GM19438 (cell line): Measurements from ENCODE around the gene MARCO.
"Not testable (repeated sequence)": the region's sequence is repeated elsewhere in the genome, so short reads cannot be mapped to it uniquely, and the experiment has no call there.

Source experiments
- ATAC-seq: cut with Tn5 transposase; IDR thresholded peaks from one replicate; pipeline ENCODE4 v1.9.1; 2021; ENCODE audit warnings: low read depth; ENCODE audit not compliant: unreplicated experiment

Gene MARCO

DNA sequence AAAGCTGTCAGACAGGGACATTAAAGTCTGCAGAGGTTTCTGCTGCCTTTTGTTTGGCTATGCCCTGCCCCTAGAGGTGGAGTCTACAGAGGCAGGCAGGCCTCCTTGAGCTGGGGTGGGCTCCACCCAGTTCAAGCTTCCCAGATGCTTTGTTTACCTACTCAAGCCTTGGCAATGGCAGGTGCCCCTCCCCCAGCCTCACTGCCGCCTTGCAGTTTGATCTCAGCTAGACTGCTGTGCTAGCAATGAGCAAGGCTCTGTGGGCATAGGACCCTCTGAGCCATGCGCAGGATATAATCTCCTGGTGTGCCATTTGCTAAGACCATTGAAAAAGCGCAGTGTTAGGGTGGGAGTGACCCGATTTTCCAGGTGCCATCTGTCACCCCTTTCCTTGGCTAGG lies 61.9 kb downstream of the MARCO start:
- not testable (repeated sequence) for ATAC-seq

GRCh38 chr2:119004602-119005001 lies 62.6 kb downstream of the MARCO start:
- ATAC-seq, result no peak

DNA sequence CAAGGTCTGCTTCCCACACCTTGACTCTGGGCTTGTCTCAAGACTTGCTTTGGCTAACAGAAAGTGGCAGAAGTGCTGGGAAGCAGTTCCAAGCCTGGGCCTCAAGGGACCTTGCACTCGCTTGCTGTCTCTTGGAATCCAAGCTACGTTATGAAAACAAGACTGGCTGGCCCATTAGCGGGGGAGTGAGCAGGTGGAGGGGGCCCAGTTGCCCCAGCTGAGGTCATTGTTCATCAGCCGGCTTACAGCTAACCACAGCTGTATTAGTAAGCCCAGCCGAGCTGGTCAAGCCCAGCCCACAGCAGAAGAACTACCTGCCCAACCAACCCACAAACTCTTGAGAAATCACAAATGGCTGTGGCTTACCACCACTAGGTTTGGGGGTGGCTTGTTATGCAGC lies 63.1 kb downstream of the MARCO start:
- ATAC-seq, result no peak

GRCh38 chr2:119005555-119005954 lies 63.6 kb downstream of the MARCO start:
- ATAC-seq, result no peak

DNA sequence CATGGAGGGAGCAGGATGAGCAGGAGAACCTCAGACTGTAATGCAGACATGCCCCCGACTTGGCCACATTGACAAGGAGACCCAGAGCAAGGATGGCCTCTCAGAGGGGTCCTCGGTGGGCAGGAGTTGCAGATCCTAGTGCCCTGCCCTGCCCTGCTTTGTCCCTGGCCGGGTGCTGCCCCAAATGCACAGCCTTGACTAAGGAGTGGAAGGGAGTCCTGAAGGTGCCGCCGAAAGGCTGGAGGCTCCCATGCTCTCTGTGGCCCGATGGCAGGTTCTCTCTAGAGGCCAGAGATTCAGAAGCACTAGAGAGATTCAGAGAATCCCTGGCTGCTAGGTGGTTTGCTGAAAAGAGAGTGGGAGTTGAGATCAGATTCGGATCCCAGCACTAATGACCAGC lies 64.4 kb downstream of the MARCO start:
- no peak for ATAC-seq

DNA sequence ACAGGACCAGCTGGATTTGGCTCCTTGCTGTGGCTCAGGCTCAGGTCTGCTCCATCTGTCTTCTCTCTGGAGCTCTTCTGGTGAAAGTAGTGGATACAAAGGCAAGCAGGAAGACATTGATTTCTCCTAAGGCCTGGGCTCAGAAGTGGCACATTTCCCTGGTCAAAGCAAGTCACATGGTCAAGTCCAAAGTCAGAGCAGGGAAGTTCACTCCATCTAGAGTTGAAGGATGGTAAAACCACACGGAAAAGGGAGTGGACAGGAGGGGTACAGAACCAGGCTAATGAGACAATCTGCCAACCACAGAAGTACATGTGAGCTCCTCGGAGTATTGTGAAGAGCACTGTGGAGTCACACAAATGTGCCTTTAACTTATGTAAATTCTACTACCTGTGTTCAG lies 66.1 kb downstream of the MARCO start:
- ATAC-seq, result no peak

- ATAC-seq, result no peak
Observed at GRCh38 chr2:119009110-119009509, 67.1 kb downstream of the MARCO start.

- ATAC-seq, result no peak
Observed at GRCh38 chr2:119010336-119010735, 68.3 kb downstream of the MARCO start.

DNA sequence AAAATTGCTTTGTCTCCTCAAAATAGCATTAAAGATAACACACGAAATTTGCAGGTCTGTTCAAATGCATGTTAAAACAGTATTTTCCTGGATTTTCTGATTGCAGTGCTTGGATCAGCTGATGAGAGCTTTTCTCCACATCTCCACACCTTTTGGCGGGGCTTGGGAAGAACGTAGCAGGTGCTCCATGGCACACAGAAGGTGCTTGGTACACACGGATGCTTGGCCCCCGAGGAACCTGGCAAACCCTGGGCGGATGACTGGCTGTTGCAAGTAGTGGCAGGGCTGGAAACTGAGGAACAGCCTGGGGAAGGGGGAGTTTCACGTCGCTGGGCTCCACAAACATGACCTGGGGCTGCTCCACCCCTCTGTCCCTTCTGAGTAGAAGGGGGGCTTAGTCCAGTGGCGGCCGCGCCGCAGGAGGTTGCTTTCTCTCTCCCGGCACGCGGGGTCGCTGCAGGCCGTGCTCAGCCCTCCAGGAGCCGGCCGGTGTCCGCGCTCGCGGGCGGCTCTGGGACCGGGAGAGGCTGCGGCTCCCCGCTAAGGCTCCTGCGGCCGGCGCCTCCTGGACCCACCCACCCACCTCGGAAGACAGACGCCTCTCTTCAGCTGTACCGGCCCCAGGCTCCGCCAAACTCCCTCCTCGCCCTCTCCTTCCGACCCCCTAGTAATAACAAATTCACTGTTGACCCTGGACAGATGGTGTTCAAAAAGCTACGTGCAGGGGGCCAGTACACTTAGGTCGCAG lies 69.3 kb downstream of the MARCO start:
- ATAC-seq, result no peak

GRCh38 chr2:119011910-119012209 lies 69.9 kb downstream of the MARCO start:
- no peak for ATAC-seq

- ATAC-seq, result no peak
Observed at GRCh38 chr2:119012345-119013301, 70.6 kb downstream of the MARCO start.

DNA sequence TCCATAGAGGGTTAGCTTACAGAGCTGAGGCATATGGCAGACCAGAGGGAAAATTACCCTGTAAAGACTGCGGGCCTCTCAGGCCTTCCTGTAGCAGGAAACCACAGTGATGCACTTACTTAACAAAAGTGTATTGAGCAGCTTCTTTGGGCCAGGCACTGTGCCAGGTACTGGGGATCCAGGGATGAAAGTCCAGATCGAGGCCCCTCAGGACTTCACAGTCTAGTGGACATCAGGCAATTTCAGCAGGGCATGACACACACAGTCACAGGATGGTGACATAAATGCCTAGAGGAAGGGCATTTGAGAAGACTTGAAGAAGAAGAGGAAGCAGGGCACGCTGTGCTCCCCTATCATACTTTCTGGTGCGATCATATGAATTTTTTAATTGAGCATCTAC lies 71.7 kb downstream of the MARCO start:
- ATAC-seq, result no peak

- no peak for ATAC-seq
Observed at GRCh38 chr2:119015845-119016244, 73.9 kb downstream of the MARCO start.

DNA sequence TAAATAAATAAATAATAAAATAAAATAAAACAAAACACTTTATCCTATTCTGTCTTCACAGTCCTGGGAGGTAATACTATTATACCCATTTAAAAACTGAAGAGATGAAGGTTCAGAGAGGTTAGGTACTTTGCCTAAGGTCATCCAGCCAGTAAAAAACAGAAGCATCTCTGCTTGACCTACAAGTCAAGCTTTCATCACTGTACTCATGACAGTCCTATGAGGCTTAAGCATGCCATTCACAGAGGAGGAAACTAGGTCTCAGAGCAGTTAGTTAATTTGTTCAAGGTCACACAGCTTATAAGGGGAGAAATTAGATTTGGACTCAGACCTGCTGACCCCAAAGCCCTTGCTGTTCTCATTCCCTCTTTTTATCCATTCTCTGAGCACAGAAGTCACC lies 77.5 kb downstream of the MARCO start:
- no peak for ATAC-seq

GRCh38 chr2:119022678-119023077 lies 80.7 kb downstream of the MARCO start:
- ATAC-seq, result no peak

DNA sequence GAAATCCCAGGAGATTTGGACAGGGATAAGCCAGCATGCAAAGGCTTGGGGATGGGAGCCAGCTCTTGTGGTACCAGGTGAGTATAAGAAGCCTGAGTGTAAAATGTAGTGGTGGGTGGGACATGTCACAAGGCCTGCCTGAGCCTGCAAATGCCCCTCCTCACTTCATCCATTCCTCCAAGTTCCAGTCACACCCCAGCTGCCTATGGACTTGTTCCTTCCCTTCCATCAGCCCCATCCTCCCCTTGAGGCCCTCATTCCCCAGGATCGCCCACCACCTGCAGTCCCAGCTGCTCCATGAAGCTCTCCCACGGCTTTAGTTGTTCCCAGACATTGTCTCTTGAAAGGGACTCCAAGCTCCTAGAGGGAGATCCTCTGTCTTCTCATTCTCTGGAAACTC lies 81.5 kb downstream of the MARCO start:
- no peak for ATAC-seq

GRCh38 chr2:119024152-119024551 lies 82.2 kb downstream of the MARCO start:
- ATAC-seq, result no peak

GRCh38 chr2:119024568-119024967 lies 82.6 kb downstream of the MARCO start:
- no peak for ATAC-seq

DNA sequence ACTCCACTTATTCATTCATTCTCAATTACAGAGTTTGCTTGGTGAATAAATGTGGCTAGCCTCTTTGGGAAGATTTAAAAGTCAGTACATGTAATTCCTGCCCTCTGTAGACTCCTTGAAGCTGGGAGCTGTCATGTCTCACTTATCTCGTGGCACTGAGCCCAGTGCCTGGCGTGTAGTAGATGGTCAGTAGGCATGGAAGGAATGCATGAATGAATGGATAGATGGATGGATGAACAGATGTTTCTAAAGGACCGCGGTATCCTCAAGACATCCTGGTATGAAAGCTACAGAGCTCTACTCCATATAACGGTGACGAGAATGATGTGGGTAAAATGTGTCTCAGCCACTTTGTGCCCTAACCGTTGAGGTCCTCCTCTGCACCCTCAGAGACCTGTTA lies 83.0 kb downstream of the MARCO start:
- ATAC-seq, result no peak

GRCh38 chr2:119025762-119026351 lies 83.9 kb downstream of the MARCO start:
- no peak for ATAC-seq

DNA sequence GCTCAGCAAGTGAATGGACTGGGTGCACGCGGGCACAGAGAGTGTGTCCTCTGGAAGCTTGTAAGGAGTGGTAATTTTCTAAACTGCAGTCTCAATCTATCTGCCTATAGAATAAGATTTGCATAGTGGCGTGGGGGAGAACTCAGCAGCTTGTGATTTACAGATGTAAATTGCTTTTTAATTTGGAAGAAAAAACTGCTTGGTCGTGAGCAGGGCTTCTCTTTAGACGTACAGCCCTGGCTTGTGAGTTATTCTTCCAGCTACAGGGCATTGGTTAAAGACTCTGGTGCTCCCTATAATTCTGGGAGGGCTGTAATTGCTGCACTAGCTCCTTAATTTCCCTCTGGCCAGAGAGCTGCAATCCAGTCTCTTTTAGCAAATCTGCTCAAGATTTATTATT lies 84.9 kb downstream of the MARCO start:
- no peak for ATAC-seq
